Peyer's patch (tissue), 4 donors: ENCODE measurements around the gene FASTK. TPM values are rescaled to one million over a fixed set of nuclear protein-coding genes. Genes with fewer than 3 reads are reported as not detected.

Experiments used
- DNase-seq, 3 donors: peaks; one replicate each; pipeline ENCODE4 v3.0.0-alpha.2; 2017 to 2019
- H3K27ac ChIP-seq, 4 donors: fragments of 200-600 bp; sonication (generic); one replicate each; pipeline ENCODE4 v1.5.1; 2016 to 2019
- H3K27me3 ChIP-seq, 2 donors: fragments of 200-600 bp; sonication (generic); one replicate each; pipeline ENCODE4 v1.5.1; 2019
- H3K36me3 ChIP-seq, 3 donors: fragments of 200-600 bp; sonication (generic); one replicate each; pipeline ENCODE4 v1.5.1; 2016 to 2019
- H3K4me1 ChIP-seq, 4 donors: fragments of 200-600 bp; sonication (generic); one replicate each; pipeline ENCODE4 v1.5.1; 2016 to 2019
- H3K4me3 ChIP-seq, 4 donors: fragments of 200-600 bp; sonication (generic); 1 replicate in 3 of 4; 2 replicates in 1 of 4; pipeline ENCODE4 v1.5.1; 2016 to 2019; ENCODE audit warnings: mild to moderate bottlenecking in 1 of 4
- H3K9me3 ChIP-seq, 4 donors: fragments of 200-600 bp; sonication (generic); one replicate each; pipeline ENCODE4 v1.5.1; 2016 to 2019; ENCODE audit warnings: mild to moderate bottlenecking in 1 of 4
- CTCF ChIP-seq, 6 experiments: fragments of 450-650 bp in 4 of 6; fragments of 200-600 bp in 2 of 6; sonication (generic) in 1 of 6; IDR thresholded peaks; one replicate each; pipeline ENCODE4 v1.5.1; 2017 to 2019; ENCODE audit warnings: antibody characterized with exemption in 6 of 6, mild to moderate bottlenecking in 3 of 6, moderate library complexity in 1 of 6
- POLR2A ChIP-seq, 2 donors: fragments of 450-650 bp; IDR thresholded peaks; one replicate each; pipeline ENCODE4 v1.5.1; 2017; ENCODE audit warnings: antibody characterized with exemption in 2 of 2, mild to moderate bottlenecking in 2 of 2, moderate library complexity in 2 of 2
- total RNA-seq, 4 donors: library from RNA; depleted of rRNA; stranded (reverse); fragments of >200 nt; gene quantifications; one replicate each; pipeline ENCODE4 v1.1.0, GENCODE V29; 2016

The FASTK gene
- total RNA-seq, 4 donors from 2014 or later = 99.0 to 239 (median 158) TPM

- no peaks in the 10 kb centered on the region for H3K9me3 ChIP-seq
- H3K4me3 ChIP-seq = no peak overlapping the region
- no peaks in the 10 kb centered on the region for H3K27me3 ChIP-seq
- H3K4me1 ChIP-seq = peaks cover 0 to 34% (median 4%) of the 10 kb centered on the region in 4 donors
- DNase-seq = no peak
- no peak for TF ChIP-seq POLR2A (IDR thresholded peaks at IDR 0.05)
- H3K27ac ChIP-seq = no peak overlapping the region
- peaks cover 0 to 18% (median 0%) of the 10 kb centered on the region in 3 donors for H3K36me3 ChIP-seq
These were observed 32.9 kb upstream of the FASTK start for GRCh38 chr7:151113344-151114150.

- DNase-seq = peak; percentile 73 to 91 (median 83)
- no peaks in the 10 kb centered on the region for H3K36me3 ChIP-seq
- H3K4me1 ChIP-seq = peaks cover 0 to 34% (median 4%) of the 10 kb centered on the region in 4 donors
- no peaks in the 10 kb centered on the region for H3K9me3 ChIP-seq
- TF ChIP-seq POLR2A (IDR thresholded peaks at IDR 0.05) = no peak
- peak; percentile 75 to 93 (median 89) for TF ChIP-seq CTCF (IDR thresholded peaks at IDR 0.05)
- H3K4me3 ChIP-seq = no peak overlapping the region
- H3K27ac ChIP-seq = no peak overlapping the region
- H3K27me3 ChIP-seq = no peaks in the 10 kb centered on the region
These were observed 30.5 kb upstream of the FASTK start for GRCh38 chr7:151110941-151111645.

GRCh38 chr7:151110236-151110940, 29.8 kb upstream of the FASTK start:
- peak overlapping the region in 2 of 4 donors; percentile 15 to 38 for H3K27ac ChIP-seq

GRCh38 chr7:151109094-151110048, 28.8 kb upstream of the FASTK start:
- Histone ChIP-seq H3K4me3 (no peak overlapping the region), H3K36me3 (peaks cover 0 to 8% (median 0%) of the 10 kb centered on the region in 3 donors), H3K9me3 (no peaks in the 10 kb centered on the region), H3K4me1 (peaks cover 0 to 32% (median 3%) of the 10 kb centered on the region in 4 donors), H3K27ac (peak overlapping the region in 2 of 4 donors; percentile 15 to 38), H3K27me3 (no peaks in the 10 kb centered on the region)
- TF ChIP-seq POLR2A (IDR thresholded peaks at IDR 0.05) = no peak
- TF ChIP-seq CTCF (IDR thresholded peaks at IDR 0.05) = no peak
- no peak for DNase-seq

More at GRCh38 chr7:151110236-151110940, 29.8 kb upstream of the FASTK start:
- DNase-seq = no peak
- no peaks in the 10 kb centered on the region for H3K9me3 ChIP-seq
- no peak for TF ChIP-seq POLR2A (IDR thresholded peaks at IDR 0.05)
- no peak for TF ChIP-seq CTCF (IDR thresholded peaks at IDR 0.05)
- H3K27me3 ChIP-seq = no peaks in the 10 kb centered on the region
- peaks cover 0 to 28% (median 3%) of the 10 kb centered on the region in 4 donors for H3K4me1 ChIP-seq
- no peak overlapping the region for H3K4me3 ChIP-seq
- H3K36me3 ChIP-seq = no peaks in the 10 kb centered on the region

DNA sequence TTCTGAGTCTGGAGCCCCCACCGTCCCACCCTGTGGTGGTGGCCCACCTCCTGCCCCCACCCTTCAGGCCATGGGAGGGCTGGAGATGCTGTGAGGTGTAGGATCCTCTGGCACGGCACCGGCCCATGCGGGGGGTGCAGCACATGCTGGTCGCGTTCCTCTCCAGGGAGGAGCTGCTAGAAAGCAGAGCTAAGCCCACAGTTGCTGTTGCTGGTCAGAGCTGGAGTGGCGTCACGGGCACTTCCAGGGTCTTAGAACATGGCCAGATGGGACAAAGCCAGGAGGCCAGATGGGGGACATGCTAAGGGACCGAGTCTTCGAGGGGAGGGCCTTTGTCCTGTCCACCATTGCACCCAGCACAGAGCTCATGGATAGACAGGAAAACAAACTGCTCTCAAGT, 27.3 kb upstream of the FASTK start:
- Histone ChIP-seq H3K4me1 (peaks cover 0 to 23% (median 0%) of the 10 kb centered on the region in 4 donors), H3K27ac (no peak overlapping the region), H3K9me3 (no peaks in the 10 kb centered on the region), H3K36me3 (peaks cover 0 to 9% (median 0%) of the 10 kb centered on the region in 3 donors), H3K4me3 (no peak overlapping the region), H3K27me3 (no peaks in the 10 kb centered on the region)
- TF ChIP-seq POLR2A (IDR thresholded peaks at IDR 0.05) (no peak), CTCF (IDR thresholded peaks at IDR 0.05) (no peak)
- no peak for DNase-seq
